Endothelial cell of umbilical vein (primary cell): Measurements from ENCODE around the gene CD83. TPM values are rescaled to one million over a fixed set of nuclear protein-coding genes. Genes with fewer than 3 reads are reported as not detected.

Source experiments
- BruUV-seq: library from RNA; stranded (reverse); fragments of 400-500 nt; replicated peaks from 2 replicates; lab custom pipeline; 2021; lab: Mats Ljungman, UMichigan
- CTCF ChIA-PET: fragments of 300-600, 350-600 bp; sonication (Branson Sonifier 250); formaldehyde crosslinking; loops from one replicate; lab custom pipeline; 2021; ENCODE audit warnings: antibody characterized with exemption, inconsistent platforms; lab: Charles Lee
- POLR2A ChIA-PET: fragments of 300-600, 350-600 bp; sonication (Branson Sonifier 250); formaldehyde crosslinking; loops from one replicate; lab custom pipeline; 2021; ENCODE audit warnings: antibody characterized with exemption, inconsistent platforms; lab: Charles Lee
- DNase-seq: peaks from one replicate; pipeline ENCODE4 v3.0.0-alpha.2; 2011; ENCODE audit warnings: low read depth, low spot score
- FAIRE-seq: peaks from 2 replicates; lab custom pipeline; 2011; peaks lifted over from hg19 to GRCh38; lab: Jason Lieb, UNC
- H2AFZ ChIP-seq: 2 replicates; pipeline ENCODE4 v1.6.0; 2012; ENCODE audit warnings: low read depth, low read length, control low read depth, inconsistent platforms
- H3K27ac ChIP-seq: 2 replicates; pipeline ENCODE4 v1.5.1; 2011; ENCODE audit warnings: low read depth, mild to moderate bottlenecking, control low read depth, low read length, moderate library complexity; ENCODE audit not compliant: insufficient read depth
- H3K27me3 ChIP-seq, 2 experiments: 2 replicates each; pipeline versions ENCODE4 v1.6.0 to v1.6.1; 2011; ENCODE audit warnings: low read length in 2 of 2, mixed read lengths in 1 of 2; ENCODE audit not compliant: control insufficient read depth in 2 of 2, insufficient read depth in 2 of 2
- H3K36me3 ChIP-seq, 2 experiments: 2 replicates in 1 of 2; 3 replicates in 1 of 2; pipeline ENCODE4 v1.5.1; 2011; ENCODE audit warnings: low read length in 2 of 2, mild to moderate bottlenecking in 1 of 2, moderate library complexity in 1 of 2; ENCODE audit not compliant: control insufficient read depth in 2 of 2, insufficient read depth in 2 of 2; ENCODE audit errors: extremely low read depth in 1 of 2
- H3K4me1 ChIP-seq: 3 replicates; pipeline ENCODE4 v1.5.1; 2011; ENCODE audit warnings: mild to moderate bottlenecking, low read length; ENCODE audit not compliant: control insufficient read depth, insufficient read depth; ENCODE audit errors: extremely low read depth
- H3K4me2 ChIP-seq: 2 replicates; pipeline ENCODE4 v1.6.1; 2011; ENCODE audit warnings: low read length, control low read depth, mixed read lengths; ENCODE audit not compliant: insufficient read depth
- H3K4me3 ChIP-seq, 3 experiments: fragments of 200-600 bp in 1 of 3; sonication (generic), shearing (Covaris generic) in 1 of 3; replicated peaks in 1 of 3; 2 replicates each; pipeline ENCODE4 v1.5.1; 2011 to 2016; ENCODE audit warnings: control low read depth in 3 of 3, low read length in 3 of 3, mild to moderate bottlenecking in 2 of 3, inconsistent platforms in 1 of 3, low read depth in 1 of 3, moderate library complexity in 1 of 3; ENCODE audit not compliant: insufficient read depth in 1 of 3
- H3K79me2 ChIP-seq: 2 replicates; pipeline ENCODE4 v1.6.0; 2012; ENCODE audit warnings: low read length, inconsistent platforms; ENCODE audit not compliant: control insufficient read depth, insufficient read depth
- H3K9ac ChIP-seq: replicated peaks from 2 replicates; pipeline ENCODE3; 2011; ENCODE audit warnings: low read length, control low read depth; ENCODE audit not compliant: insufficient read depth; ENCODE audit errors: extremely low read depth
- H3K9me1 ChIP-seq: replicated peaks from 3 replicates; pipeline ENCODE4 v1.6.0; 2011; ENCODE audit warnings: mild to moderate bottlenecking, low read length; ENCODE audit not compliant: control insufficient read depth, insufficient read depth; ENCODE audit errors: extremely low read depth
- H3K9me3 ChIP-seq: replicated peaks from 2 replicates; pipeline ENCODE4 v1.5.1; 2012; ENCODE audit warnings: low read length, inconsistent platforms; ENCODE audit not compliant: control insufficient read depth, insufficient read depth
- H4K20me1 ChIP-seq: replicated peaks from 2 replicates; pipeline ENCODE3; 2011; ENCODE audit warnings: mild to moderate bottlenecking, low read length; ENCODE audit not compliant: control insufficient read depth, insufficient read depth; ENCODE audit errors: extremely low read depth
- EZH2 ChIP-seq: IDR thresholded peaks from 2 replicates; pipeline ENCODE4 v1.6.1; 2012; ENCODE audit warnings: borderline replicate concordance, low read depth, mild to moderate bottlenecking, moderate library complexity, low read length, inconsistent platforms; ENCODE audit not compliant: severe bottlenecking
- FOS ChIP-seq: IDR thresholded peaks from 2 replicates; pipeline ENCODE4 v1.6.1; 2011; ENCODE audit warnings: mild to moderate bottlenecking, low read length, moderate library complexity, borderline replicate concordance; ENCODE audit not compliant: insufficient read depth
- GATA2 ChIP-seq: IDR thresholded peaks from 2 replicates; pipeline ENCODE4 v1.7.0; 2011; ENCODE audit warnings: low read depth, mild to moderate bottlenecking, moderate library complexity, mixed read lengths, low read length; ENCODE audit not compliant: insufficient read length, insufficient read depth
- JUN ChIP-seq: IDR thresholded peaks from 2 replicates; pipeline ENCODE4 v1.6.1; 2011; ENCODE audit warnings: borderline replicate concordance, low read depth; ENCODE audit not compliant: insufficient read length, insufficient read depth
- MYC ChIP-seq: IDR thresholded peaks from one replicate; pipeline ENCODE4 v1.6.1; 2011; ENCODE audit warnings: mild to moderate bottlenecking, low read depth, low read length
- POLR2A ChIP-seq: IDR thresholded peaks from 2 replicates; pipeline ENCODE4 v1.6.1; 2012; ENCODE audit warnings: low read depth, mild to moderate bottlenecking, control low read depth, low read length
- POLR2AphosphoS5 ChIP-seq: IDR thresholded peaks from 2 replicates; pipeline ENCODE4 v1.6.1; 2012; ENCODE audit warnings: low read depth, mild to moderate bottlenecking, control low read depth, low read length, moderate library complexity; ENCODE audit not compliant: insufficient read depth
- dilution Hi-C: fragments of 300-500 bp; cut with MboI; formaldehyde crosslinking; loops from one replicate; pipeline ENCODE4 v1.15.0; 2019; ENCODE audit warnings: low sequenced_read_pairs; ENCODE audit not compliant: extremely low pct_ligation_motif_present
- intact Hi-C: fragments of 100-400 bp; cut with micrococcal nuclease; formaldehyde crosslinking; loops from one replicate; pipeline ENCODE4 v1.10.0; 2022
- polyA plus RNA-seq, 4 experiments: library from polyadenylated mRNA; depleted of rRNA in 3 of 4; stranded (reverse) in 3 of 4; unstranded in 1 of 4; fragments of >200 nt; gene quantifications; 2 replicates each; pipeline versions ENCODE4 v1.2.1 to v1.2.3, GENCODE V29; 2011 to 2012; ENCODE audit warnings: missing spikeins in 1 of 4
- total RNA-seq: library from RNA; stranded (reverse); gene quantifications from 2 replicates; pipeline ENCODE4 v1.2.3, GENCODE V29; 2021
- TF ChIP-seq, protein P1 (sequence below): IDR thresholded peaks from 2 replicates; pipeline ENCODE4 v1.6.1; 2011; ENCODE audit not compliant: insufficient read depth, insufficient read length
- TF ChIP-seq, protein P2 (sequence below), 2 donors: IDR thresholded peaks; 1 replicate in 1 of 2; 2 replicates in 1 of 2; pipeline ENCODE4 v1.5.1; 2011; ENCODE audit warnings: low read length in 2 of 2, mild to moderate bottlenecking in 2 of 2, moderate library complexity in 2 of 2, control low read depth in 1 of 2, inconsistent platforms in 1 of 2, low read depth in 1 of 2; ENCODE audit not compliant: insufficient read depth in 1 of 2; ENCODE audit errors: extremely low read depth in 1 of 2

The CD83 gene
- total and polyA plus RNA-seq, 2 donors (not counting 3 experiments of a cell fraction or from before 2014, with no cell fraction given), result 0.40 to 0.46 TPM

DNA sequence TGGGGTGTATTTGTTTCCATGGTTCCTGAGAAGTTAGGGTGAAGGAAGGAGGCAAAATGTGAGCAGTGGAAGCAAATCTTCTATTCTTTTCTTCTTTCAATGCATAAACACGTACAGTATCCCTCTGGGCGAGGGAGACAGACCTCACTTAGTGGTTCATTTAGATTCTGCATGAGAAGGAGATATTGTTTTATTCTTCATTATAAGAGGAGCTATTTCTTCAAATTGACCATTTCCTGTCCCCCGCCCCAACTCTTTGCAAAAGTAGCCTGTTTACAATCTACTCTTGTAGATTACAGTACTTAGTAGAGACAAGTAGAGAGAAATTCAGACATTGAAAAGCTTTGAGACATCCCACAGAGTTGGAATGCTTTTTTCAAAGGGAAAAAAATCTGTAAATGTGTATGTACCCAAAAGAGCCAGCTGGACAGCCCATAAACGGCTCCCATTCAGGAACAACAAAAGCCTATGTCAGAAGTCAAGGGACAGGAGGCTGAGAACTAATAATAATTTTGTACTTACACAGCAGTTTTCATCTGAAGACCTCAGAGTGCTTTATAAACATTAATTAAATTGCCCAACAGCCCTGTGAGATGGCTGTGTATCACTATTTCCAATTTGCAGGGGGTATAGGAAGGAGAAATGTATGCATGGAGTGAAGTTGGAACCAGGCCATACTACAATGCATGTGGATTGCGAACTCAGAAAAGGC, 23.9 kb downstream of the CD83 start:
- Histone ChIP-seq H3K27ac (no peak overlapping the region), H3K9ac (no peak overlapping the region), H3K36me3 (no peaks in the 10 kb centered on the region), H3K9me1 (no peaks in the 10 kb centered on the region), H2AFZ (no peak overlapping the region), H3K27me3 (no peaks in the 10 kb centered on the region), H3K4me3 (no peak overlapping the region), H3K4me2 (no peak overlapping the region), H3K4me1 (no peaks in the 10 kb centered on the region), H3K9me3 (no peaks in the 10 kb centered on the region), H4K20me1 (no peaks in the 10 kb centered on the region), H3K79me2 (no peaks in the 10 kb centered on the region)
- TF ChIP-seq MYC, result no peak
- TF ChIP-seq FOS, result no peak
- TF ChIP-seq POLR2AphosphoS5, result no peak
- POLR2A ChIA-PET, result no interaction called here
- dilution Hi-C loops, result no loop called here
- CTCF ChIA-PET, result interaction anchor here (1.0 to 5.8 kb wide), 3 partner anchors 12 to 268 kb away, joined by 3 to 98 read pairs (median 8); no protein-coding TSS in a partner anchor
- BruUV-seq, result no TSS peak
- FAIRE-seq (no peak), DNase-seq (no peak)
- intact Hi-C loops, result loop anchor here (10.0 kb wide), 1 partner anchor 97 kb away; no protein-coding TSS in a partner anchor

DNA sequence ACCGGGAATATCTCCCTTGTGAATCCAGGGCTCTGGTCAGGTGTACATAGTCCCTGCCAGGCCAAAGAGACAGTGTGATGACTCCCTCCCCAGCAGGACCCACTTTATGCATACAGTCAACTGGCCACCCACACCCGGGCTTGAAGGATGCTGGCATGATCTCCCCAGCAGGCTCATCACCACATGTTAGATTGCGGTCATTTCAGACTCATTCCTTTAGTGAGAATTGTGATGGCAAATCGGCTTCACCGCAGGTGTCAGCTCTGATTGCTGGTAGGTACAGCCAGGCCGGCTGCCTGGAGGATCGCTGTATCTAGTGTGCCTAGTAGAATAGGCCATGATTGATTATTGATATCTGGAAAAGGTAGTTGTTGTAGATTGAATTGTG, 24.5 kb downstream of the CD83 start:
- CTCF ChIA-PET, result interaction anchor here (1.0 to 5.8 kb wide), 3 partner anchors 12 to 268 kb away, joined by 3 to 98 read pairs (median 8); no protein-coding TSS in a partner anchor
- no peak for TF ChIP-seq JUN
- TF ChIP-seq, protein P1, sequence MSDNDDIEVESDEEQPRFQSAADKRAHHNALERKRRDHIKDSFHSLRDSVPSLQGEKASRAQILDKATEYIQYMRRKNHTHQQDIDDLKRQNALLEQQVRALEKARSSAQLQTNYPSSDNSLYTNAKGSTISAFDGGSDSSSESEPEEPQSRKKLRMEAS, result no peak
- TF ChIP-seq POLR2AphosphoS5, result no peak
- TF ChIP-seq, protein P2, sequence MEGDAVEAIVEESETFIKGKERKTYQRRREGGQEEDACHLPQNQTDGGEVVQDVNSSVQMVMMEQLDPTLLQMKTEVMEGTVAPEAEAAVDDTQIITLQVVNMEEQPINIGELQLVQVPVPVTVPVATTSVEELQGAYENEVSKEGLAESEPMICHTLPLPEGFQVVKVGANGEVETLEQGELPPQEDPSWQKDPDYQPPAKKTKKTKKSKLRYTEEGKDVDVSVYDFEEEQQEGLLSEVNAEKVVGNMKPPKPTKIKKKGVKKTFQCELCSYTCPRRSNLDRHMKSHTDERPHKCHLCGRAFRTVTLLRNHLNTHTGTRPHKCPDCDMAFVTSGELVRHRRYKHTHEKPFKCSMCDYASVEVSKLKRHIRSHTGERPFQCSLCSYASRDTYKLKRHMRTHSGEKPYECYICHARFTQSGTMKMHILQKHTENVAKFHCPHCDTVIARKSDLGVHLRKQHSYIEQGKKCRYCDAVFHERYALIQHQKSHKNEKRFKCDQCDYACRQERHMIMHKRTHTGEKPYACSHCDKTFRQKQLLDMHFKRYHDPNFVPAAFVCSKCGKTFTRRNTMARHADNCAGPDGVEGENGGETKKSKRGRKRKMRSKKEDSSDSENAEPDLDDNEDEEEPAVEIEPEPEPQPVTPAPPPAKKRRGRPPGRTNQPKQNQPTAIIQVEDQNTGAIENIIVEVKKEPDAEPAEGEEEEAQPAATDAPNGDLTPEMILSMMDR (IDR thresholded peaks at IDR 0.05; ENCODE audit: extremely low read depth in 1 of 2, insufficient read depth in 1 of 2, low read depth in 1 of 2, low read length in 2 of 2), result no peak
- TF ChIP-seq GATA2, result no peak
- TF ChIP-seq FOS, result no peak
- no peak for TF ChIP-seq POLR2A
- no peak for TF ChIP-seq EZH2
- BruUV-seq, result no TSS peak
- H4K20me1 ChIP-seq, result no peaks in the 10 kb centered on the region
- no peak overlapping the region for H3K4me3 ChIP-seq
- no peaks in the 10 kb centered on the region for H3K27me3 ChIP-seq
- no peaks in the 10 kb centered on the region for H3K36me3 ChIP-seq
- dilution Hi-C loops, result no loop called here
- no peak overlapping the region for H3K27ac ChIP-seq
- DNase-seq (no peak), FAIRE-seq (no peak)
- intact Hi-C loops, result loop anchor here (10.0 kb wide), 1 partner anchor 97 kb away; no protein-coding TSS in a partner anchor
- no peaks in the 10 kb centered on the region for H3K9me3 ChIP-seq
- no peaks in the 10 kb centered on the region for H3K79me2 ChIP-seq
- H3K4me2 ChIP-seq, result no peak overlapping the region
- H3K4me1 ChIP-seq, result no peaks in the 10 kb centered on the region
- no peak overlapping the region for H3K9ac ChIP-seq
- no peaks in the 10 kb centered on the region for H3K9me1 ChIP-seq
- POLR2A ChIA-PET, result no interaction called here
- no peak overlapping the region for H2AFZ ChIP-seq
